Measurements from ENCODE around the gene BNC2.

Gene BNC2

GRCh38 chr9:16552252-16552651 is 318.2 kb downstream of the BNC2 start:
- no peak for TF ChIP-seq REST (IDR thresholded peaks at IDR 0.05; ENCODE audit: low read depth)
- no peak for TF ChIP-seq EGR1 (IDR thresholded peaks at IDR 0.05)

- TF ChIP-seq TAF1 (IDR thresholded peaks at IDR 0.05; ENCODE audit: low read depth) (no peak), USF1 (IDR thresholded peaks at IDR 0.05) (no peak)
These were observed 318.8 kb downstream of the BNC2 start for GRCh38 chr9:16551692-16552091.

- TF ChIP-seq TEAD4 (IDR thresholded peaks at IDR 0.05) = no peak
- TF ChIP-seq ZBTB7A (IDR thresholded peaks at IDR 0.05; ENCODE audit: low read depth) = no peak
These were observed 324.8 kb downstream of the BNC2 start for GRCh38 chr9:16545639-16546038.

GRCh38 chr9:16544842-16545241 is 325.6 kb downstream of the BNC2 start:
- no peak for TF ChIP-seq MAX (IDR thresholded peaks at IDR 0.05)
- TF ChIP-seq REST (IDR thresholded peaks at IDR 0.05; ENCODE audit: low read depth) = no peak
- no peak for TF ChIP-seq RAD21 (IDR thresholded peaks at IDR 0.05; ENCODE audit: low read depth)
- no peak for TF ChIP-seq CREB1 (IDR thresholded peaks at IDR 0.05; ENCODE audit: low read depth)
- no peak for TF ChIP-seq FOXM1 (IDR thresholded peaks at IDR 0.05; ENCODE audit: borderline replicate concordance, low read depth)

- TF ChIP-seq CREB1 (IDR thresholded peaks at IDR 0.05; ENCODE audit: low read depth) (no peak), REST (IDR thresholded peaks at IDR 0.05; ENCODE audit: low read depth) (no peak), USF1 (IDR thresholded peaks at IDR 0.05) (no peak), RAD21 (IDR thresholded peaks at IDR 0.05; ENCODE audit: low read depth) (no peak), MAX (IDR thresholded peaks at IDR 0.05) (no peak), TCF12 (IDR thresholded peaks at IDR 0.05; ENCODE audit: low read depth) (no peak), EGR1 (IDR thresholded peaks at IDR 0.05) (no peak), TEAD4 (IDR thresholded peaks at IDR 0.05) (no peak), TAF1 (IDR thresholded peaks at IDR 0.05; ENCODE audit: low read depth) (no peak), NFIC (IDR thresholded peaks at IDR 0.05) (no peak), FOXM1 (IDR thresholded peaks at IDR 0.05; ENCODE audit: borderline replicate concordance, low read depth) (no peak), YY1 (IDR thresholded peaks at IDR 0.05; ENCODE audit: low read depth) (no peak), CEBPB (IDR thresholded peaks at IDR 0.05) (no peak), ZBTB7A (IDR thresholded peaks at IDR 0.05; ENCODE audit: low read depth) (no peak), EP300 (IDR thresholded peaks at IDR 0.05; ENCODE audit: borderline replicate concordance) (no peak)
These were observed 326.8 kb downstream of the BNC2 start for GRCh38 chr9:16543686-16544085.

- TF ChIP-seq EP300 (IDR thresholded peaks at IDR 0.05; ENCODE audit: borderline replicate concordance) = no peak
- TF ChIP-seq TEAD4 (IDR thresholded peaks at IDR 0.05) = no peak
- TF ChIP-seq YY1 (IDR thresholded peaks at IDR 0.05; ENCODE audit: low read depth) = no peak
These were observed 327.2 kb downstream of the BNC2 start for GRCh38 chr9:16543225-16543624.

Measured in Ishikawa (cell line).